Right hindlimb (tissue), 1 donor: ENCODE measurements around the gene GALNT7.

Experiments used
- DNase-seq: peaks from one replicate; pipeline ENCODE4 v3.0.0-alpha.2; 2018

Gene GALNT7

GRCh38 chr4:173242466-173243250 lies 74.0 kb downstream of the GALNT7 start:
- DNase-seq, result no peak

GRCh38 chr4:173243321-173243720 lies 74.7 kb downstream of the GALNT7 start:
- no peak for DNase-seq

GRCh38 chr4:173243917-173244658 lies 75.5 kb downstream of the GALNT7 start:
- DNase-seq, result no peak

- DNase-seq, result no peak
Measured at GRCh38 chr4:173245952-173246351, 77.3 kb downstream of the GALNT7 start.

- DNase-seq, result no peak
Measured at GRCh38 chr4:173246719-173247118, 78.1 kb downstream of the GALNT7 start.

- DNase-seq, result no peak
Measured at GRCh38 chr4:173247321-173247720, 78.7 kb downstream of the GALNT7 start.

GRCh38 chr4:173248690-173249089 lies 80.1 kb downstream of the GALNT7 start:
- DNase-seq, result no peak

- peak; percentile 83 for DNase-seq
Measured at GRCh38 chr4:173252024-173252935, 83.7 kb downstream of the GALNT7 start.

GRCh38 chr4:173253561-173253960 lies 85.0 kb downstream of the GALNT7 start:
- DNase-seq, result no peak

GRCh38 chr4:173254646-173255045 lies 86.0 kb downstream of the GALNT7 start:
- no peak for DNase-seq

- DNase-seq, result no peak
Measured at GRCh38 chr4:173256825-173257224, 88.2 kb downstream of the GALNT7 start.

GRCh38 chr4:173257732-173258717 lies 89.4 kb downstream of the GALNT7 start:
- peak; percentile 78 for DNase-seq

- DNase-seq, result no peak
Measured at GRCh38 chr4:173258866-173259265, 90.3 kb downstream of the GALNT7 start.

- no peak for DNase-seq
Measured at GRCh38 chr4:173259310-173259709, 90.7 kb downstream of the GALNT7 start.

GRCh38 chr4:173261052-173261451 lies 92.4 kb downstream of the GALNT7 start:
- DNase-seq, result no peak

- DNase-seq, result no peak
Measured at GRCh38 chr4:173262375-173262774, 93.8 kb downstream of the GALNT7 start.

- DNase-seq, result no peak
Measured at GRCh38 chr4:173264245-173264644, 95.6 kb downstream of the GALNT7 start.

- DNase-seq, result peak; percentile 78
Measured at GRCh38 chr4:173264684-173265185, 96.1 kb downstream of the GALNT7 start.

GRCh38 chr4:173265751-173266150 lies 97.1 kb downstream of the GALNT7 start:
- no peak for DNase-seq

- DNase-seq, result no peak
Measured at GRCh38 chr4:173267711-173268110, 99.1 kb downstream of the GALNT7 start.

GRCh38 chr4:173269280-173269679 lies 100.7 kb downstream of the GALNT7 start:
- DNase-seq, result no peak
